ENCODE measurements around the gene GLYATL2.

Gene GLYATL2

GRCh38 chr11:58796333-58796732, 48.2 kb downstream of the GLYATL2 start:
- DNase-seq = no peak

- peak; percentile 36 to 44 for DNase-seq
Observed at GRCh38 chr11:58788355-58789023, 56.0 kb downstream of the GLYATL2 start.

GRCh38 chr11:58787903-58788302, 56.6 kb downstream of the GLYATL2 start:
- peak in 1 of 2 experiments; percentile 26 for DNase-seq

- no peak for DNase-seq
Observed at GRCh38 chr11:58786693-58787092, 57.8 kb downstream of the GLYATL2 start.

GRCh38 chr11:58784995-58785394, 59.5 kb downstream of the GLYATL2 start:
- no peak for DNase-seq

All from activated T-cell treated with anti-CD3 and anti-CD28 coated beads, Interleukin-2, amount 50 U/mL, for 48 hours (primary cell).